Measurements from ENCODE around the gene EGLN3. TPM values are rescaled to one million over a fixed set of nuclear protein-coding genes. Genes with fewer than 3 reads are reported as not detected.

Gene EGLN3
- total and polyA plus RNA-seq, 2 of the 13 experiments (the other 11 are each of a cell fraction or from before 2014, with no cell fraction given): 0.18 to 27.3 TPM

GRCh38 chr14:33900706-33901105 lies 50.2 kb downstream of the EGLN3 start (continued):
- no peak for TF ChIP-seq ZBTB40 (IDR thresholded peaks at IDR 0.05)
- TF ChIP-seq ZBTB40 (CRISPR knock-in tag; IDR thresholded peaks at IDR 0.05): peak; percentile 44; the same call in 1 of the 2 replicates
- no peak for TF ChIP-seq ZNF484 (CRISPR knock-in tag; IDR thresholded peaks at IDR 0.05; ENCODE audit: borderline replicate concordance, low read depth)
- no peak for TF ChIP-seq ZNF629 (CRISPR knock-in tag; conservative IDR thresholded peaks at IDR 0.05)
- TF ChIP-seq BCL3 (CRISPR knock-in tag; IDR thresholded peaks at IDR 0.05): 0 out of 2 replicates have a peak, but pooled peaks have one; percentile 16
- TF ChIP-seq ZNF543 (CRISPR knock-in tag; IDR thresholded peaks at IDR 0.05): no peak
- TF ChIP-seq ARID2 (CRISPR knock-in tag; IDR thresholded peaks at IDR 0.05; ENCODE audit: borderline replicate concordance): no peak
- TF ChIP-seq ZHX1 (CRISPR knock-in tag; IDR thresholded peaks at IDR 0.05; ENCODE audit: low read depth): no peak
- no peak for TF ChIP-seq TBP (CRISPR knock-in tag; IDR thresholded peaks at IDR 0.05)
- no peak for TF ChIP-seq KMT2B (CRISPR knock-in tag; IDR thresholded peaks at IDR 0.05)
- no peak for TF ChIP-seq ZNF605 (CRISPR knock-in tag; IDR thresholded peaks at IDR 0.05)
- TF ChIP-seq ZNF512 (CRISPR knock-in tag; IDR thresholded peaks at IDR 0.05): no peak
- TF ChIP-seq ZNF225 (CRISPR knock-in tag; IDR thresholded peaks at IDR 0.05): peak; percentile 76
- no peak for TF ChIP-seq TP53 (CRISPR knock-in tag; conservative IDR thresholded peaks at IDR 0.05)
